PC-3 (cell line): Measurements from ENCODE around the gene PI4KB.

Source experiments
- CTCF ChIP-seq: fragments of 300-600 bp; sonication (generic); conservative IDR thresholded peaks from 2 replicates; pipeline ENCODE4 v1.5.1; 2017; ENCODE audit warnings: antibody characterized with exemption, low read depth, mild to moderate bottlenecking, low read length
- EZH2 ChIP-seq: fragments of 300-600 bp; sonication (generic); IDR thresholded peaks from one replicate; pipeline ENCODE4 v1.6.1; 2017; ENCODE audit warnings: antibody characterized with exemption, mild to moderate bottlenecking, low read length; ENCODE audit not compliant: unreplicated experiment
- EZH2phosphoT487 ChIP-seq: fragments of 300-600 bp; sonication (generic); IDR thresholded peaks from 2 replicates; pipeline ENCODE4 v1.6.1; 2018; ENCODE audit warnings: mild to moderate bottlenecking, antibody characterized with exemption, low read length, borderline replicate concordance

DNA sequence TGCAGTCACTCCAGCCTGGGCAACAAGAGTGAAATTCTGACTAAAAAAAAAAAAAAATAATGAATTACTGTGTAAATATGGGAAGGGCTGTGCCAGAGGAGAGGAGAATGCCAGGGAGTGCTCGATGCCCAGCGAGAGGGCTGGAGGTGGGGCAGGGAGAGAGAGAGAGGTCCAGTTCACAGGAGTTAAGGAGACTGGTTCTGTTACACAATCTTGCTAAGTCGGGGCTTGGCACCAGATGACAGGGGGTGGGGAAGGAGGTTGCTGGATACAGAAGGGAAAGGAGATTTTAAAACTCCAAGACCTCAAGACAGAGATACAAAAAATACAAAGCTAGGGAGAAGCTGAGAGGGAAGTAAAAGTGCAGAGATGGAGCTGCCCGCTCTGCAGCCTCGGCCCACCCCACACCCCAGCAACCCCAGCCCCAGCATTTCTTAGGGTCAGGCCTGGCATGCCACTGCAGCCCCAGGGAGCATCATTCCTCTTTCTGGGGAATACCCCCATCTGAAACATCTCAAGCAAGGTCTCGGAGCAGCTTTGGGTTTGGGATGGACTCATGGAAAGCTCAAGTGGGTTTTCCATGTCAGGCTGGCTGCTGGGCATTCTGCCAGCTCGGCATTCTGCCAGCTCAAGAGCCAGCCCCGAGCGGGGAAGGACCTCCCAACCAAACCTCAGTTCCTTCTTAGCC is 44.3 kb upstream of the PI4KB start:
- TF ChIP-seq CTCF (no peak), EZH2 (no peak), EZH2phosphoT487 (no peak)
